NCI-H146 treated with DMSO at 0.1 percent for 48 hours (cell line): Measurements from ENCODE around the gene DENND2D.

Experiments used
- DNase-seq: peaks from one replicate; lab custom pipeline; 2025; ENCODE audit not compliant: unreplicated experiment; lab: John Stamatoyannopoulos, UW

DENND2D gene

GRCh38 chr1:111203681-111204200 is 3.3 kb upstream of the DENND2D start:
- DNase-seq, result peak; percentile 59

DNA sequence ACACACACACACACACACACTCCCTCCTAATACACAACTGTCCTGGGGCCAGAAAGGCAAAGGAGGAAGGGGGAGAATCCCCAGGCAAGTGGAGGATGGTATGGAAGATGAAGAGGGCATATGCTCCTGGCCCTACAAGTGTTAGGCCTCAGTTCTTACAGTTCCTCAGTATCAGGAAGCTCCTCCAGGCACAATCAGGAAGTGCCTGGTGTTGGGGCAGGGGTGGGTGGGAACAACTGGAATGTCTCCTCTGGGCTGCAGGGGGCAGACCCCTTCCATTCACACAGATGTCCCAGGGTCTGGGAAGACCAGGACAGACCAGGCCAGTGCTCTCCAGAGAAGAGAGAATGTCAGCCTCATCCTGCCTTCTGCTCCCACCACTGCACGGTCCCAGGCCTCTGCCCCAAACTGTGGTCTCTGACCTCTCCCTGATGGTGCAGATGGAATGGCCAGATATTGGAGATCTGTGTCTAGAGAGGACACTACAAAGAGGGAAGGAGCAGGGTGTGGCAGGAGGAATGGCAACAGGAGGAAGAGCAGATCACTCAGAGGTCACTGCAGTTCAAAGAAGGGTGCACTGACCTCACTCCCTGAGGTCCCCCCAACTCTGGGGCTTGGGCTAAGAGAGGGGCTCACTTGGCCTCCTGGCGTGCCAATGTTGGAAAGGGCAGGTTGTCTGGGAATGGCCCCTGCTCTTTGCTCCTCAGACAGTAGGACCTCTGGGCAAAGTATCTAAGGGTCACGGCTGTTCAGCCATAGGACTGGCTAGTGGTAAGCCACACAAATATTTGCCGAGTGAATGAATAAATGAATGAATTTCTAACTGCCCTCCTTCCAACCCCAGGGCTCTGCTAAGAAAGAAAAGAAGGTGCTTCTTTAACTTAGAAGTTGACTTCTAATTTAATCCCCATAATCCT is 2.5 kb upstream of the DENND2D start:
- no peak for DNase-seq

DNA sequence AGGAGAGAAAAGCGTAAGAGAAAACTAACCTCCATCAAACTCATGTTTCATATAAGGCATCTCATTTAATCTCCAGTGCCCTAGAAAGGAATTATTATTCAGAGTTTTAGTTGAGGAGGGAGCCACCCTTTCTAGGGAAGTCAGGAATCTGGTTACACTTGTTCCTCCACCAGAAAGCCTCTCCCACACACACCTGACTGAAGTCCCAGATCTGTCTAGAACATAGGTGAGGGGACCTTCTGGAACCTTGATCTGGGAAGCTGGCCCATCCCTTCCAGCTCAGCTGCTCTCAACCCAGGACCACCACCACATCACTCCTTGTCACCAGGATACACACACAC is 1.9 kb upstream of the DENND2D start:
- DNase-seq, result no peak

DNA sequence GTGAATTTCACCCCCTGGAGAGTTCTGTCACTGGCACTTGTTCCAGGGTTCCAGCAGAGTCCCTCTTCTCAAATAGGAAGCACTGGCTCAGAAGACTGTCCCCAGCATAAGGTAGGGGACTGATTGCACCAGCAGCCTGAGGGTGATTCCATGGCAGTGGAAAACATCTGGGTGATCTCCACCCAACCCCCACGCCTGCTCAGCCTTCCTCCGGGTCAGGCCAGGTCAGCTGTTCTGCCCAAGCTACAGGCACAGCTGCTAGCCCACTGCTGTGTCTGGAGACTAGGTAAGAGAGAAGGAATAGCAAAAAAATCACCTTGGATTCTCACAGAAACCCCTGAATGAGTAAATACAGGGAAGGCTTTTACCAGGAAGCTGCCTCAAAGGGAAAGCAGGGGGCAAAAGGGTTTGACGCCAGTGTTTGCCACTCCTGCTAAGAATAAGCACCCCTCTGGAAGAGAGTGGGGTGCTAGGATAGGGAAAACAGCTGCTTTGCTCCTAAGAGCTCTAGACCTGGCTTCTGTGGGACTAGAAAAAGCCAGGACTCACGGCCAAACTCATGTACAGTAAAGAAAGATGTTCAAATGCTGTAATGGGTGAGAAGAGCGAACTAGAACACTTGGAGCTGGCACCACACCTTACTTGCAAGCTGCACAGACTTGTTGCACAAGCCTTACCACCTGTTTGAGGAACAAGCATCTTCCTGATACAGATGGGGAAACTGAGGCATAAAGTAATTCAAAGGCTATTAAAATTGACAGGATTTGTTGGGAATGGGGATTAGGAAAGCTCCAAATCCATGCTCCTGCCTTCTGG is 1.0 kb upstream of the DENND2D start:
- DNase-seq, result no peak

DNA sequence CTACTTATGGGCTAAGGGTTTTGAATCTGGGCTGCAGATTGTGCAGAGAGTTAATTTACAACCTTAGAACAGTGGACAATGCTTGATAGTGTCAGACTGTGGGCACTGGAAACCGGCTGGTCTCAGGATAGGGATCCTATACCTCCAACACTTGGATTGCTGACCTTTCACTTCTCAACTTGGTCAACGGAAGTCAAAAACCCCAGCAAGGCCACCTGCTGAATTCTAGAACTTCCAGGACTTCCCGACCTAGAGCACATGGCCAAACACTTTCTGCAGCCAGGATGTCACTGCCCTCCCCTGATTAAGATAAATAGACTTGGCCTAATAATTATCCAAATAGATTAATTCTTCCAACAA is 336 bp upstream of the DENND2D start:
- no peak for DNase-seq

GRCh38 chr1:111199329-111199728 is 1.1 kb downstream of the DENND2D start:
- no peak for DNase-seq

DNA sequence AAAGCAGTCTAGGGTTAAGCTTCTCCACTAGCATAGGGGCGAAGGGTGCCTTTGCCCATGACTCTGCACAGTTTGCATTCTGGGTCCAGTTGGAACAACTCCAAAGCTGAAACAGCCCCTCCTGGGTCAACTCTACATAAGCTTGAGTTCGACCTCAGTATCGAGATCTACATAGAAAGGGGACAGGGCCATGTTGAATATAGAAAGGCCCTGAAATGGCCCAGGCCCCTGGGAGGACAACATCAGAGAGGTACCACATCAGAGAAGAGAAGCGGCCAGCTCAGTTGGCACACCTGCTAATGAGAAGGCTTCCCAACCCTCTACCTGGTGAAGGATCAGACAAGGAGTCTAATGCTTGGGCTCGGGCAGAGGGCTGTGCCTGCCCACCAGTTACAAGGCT is 1.6 kb downstream of the DENND2D start:
- DNase-seq, result no peak

GRCh38 chr1:111197598-111198284 is 2.7 kb downstream of the DENND2D start:
- no peak for DNase-seq

DNA sequence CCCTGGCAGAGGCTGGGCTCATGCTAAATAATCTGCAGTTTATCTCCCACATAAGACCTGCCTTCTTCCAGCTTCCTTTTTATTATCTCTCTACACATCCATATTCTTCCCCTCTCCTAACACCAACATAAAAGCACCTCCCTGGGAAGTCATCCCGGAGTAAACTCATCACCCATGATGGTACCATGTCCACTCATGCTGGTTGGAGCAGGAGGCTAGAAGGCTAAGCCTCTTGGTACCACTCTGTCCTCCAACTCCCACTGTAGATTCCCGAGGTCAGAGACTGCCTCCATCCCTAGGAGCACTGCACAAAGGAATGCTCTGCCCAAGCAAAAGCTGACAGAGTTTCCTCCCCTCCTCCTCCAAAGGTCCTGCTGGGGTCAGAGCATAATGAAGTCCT is 4.2 kb downstream of the DENND2D start:
- DNase-seq, result no peak

DNA sequence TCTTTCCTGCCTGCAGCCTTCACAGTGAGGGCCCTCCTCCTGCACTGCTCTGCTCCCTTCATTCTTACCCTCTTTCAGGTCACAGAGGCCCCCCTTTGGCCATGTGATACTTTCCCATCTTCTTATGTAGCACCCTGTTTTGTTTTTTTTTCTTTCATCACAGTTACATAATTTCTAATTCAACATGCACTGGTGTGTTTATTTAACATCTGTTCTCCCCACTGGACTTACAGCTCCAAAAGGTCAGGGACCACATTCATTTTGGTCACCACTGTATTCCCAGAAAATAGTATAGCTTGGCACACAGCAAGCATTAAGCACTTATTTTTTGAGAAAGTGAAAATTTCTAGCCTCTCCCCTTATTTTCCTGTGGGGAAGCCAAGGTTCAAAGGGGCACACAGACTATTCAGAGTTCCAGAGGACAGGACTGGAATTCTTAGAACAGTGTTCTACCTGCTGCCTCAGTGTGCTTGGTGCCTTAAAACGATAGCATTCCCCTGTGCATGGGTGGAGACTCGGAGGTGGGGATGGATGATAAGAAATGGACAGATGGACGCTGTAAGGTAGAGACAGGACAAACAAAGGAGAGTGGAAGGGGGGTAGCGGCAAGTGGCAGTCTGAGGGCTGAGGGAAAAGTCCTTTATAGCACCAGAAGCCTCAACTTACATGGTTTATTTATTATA is 5.3 kb downstream of the DENND2D start:
- DNase-seq, result no peak

- DNase-seq, result no peak
Observed at GRCh38 chr1:111193712-111194480, 6.5 kb downstream of the DENND2D start.

DNA sequence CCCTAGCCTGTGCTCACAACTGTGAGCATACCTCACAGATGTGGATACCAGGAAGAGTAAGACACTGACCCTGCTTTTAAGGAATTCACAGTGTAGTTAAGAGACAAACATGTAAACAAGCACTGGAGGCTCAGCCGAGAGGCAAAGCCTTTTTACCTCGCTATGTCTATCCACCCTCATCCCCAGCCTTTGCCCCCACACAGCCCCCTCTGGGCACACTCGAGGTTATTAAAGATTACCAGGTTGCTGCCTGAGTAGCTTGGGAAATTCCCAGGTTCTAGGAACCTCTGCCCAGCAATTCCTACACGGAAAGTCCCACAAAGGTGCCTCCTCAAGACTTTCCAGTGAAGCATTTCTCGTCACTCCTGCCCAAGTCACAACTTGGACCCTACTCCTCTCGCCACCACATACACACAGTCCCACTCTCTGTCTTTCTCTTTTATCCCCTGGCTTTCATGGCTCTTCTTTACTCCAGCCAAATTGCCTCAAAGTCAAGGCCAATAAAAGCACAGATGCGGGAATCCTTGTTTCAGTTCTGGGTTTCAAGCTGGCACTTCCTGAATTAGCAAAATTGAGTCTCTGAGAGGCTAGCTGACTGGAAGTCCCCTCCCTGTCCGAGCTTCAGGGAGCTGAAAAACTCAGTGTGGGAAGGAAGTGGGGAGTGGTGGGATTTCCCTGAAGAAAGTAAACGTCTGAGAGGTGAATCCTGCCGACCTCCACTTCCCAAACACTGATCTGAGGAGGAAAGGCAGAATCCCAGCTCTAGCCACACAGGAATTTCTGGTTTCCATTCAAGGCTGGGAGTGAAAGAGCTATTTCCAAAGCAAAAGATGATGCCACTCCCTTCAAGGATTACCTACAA is 7.6 kb downstream of the DENND2D start:
- no peak for DNase-seq

- no peak for DNase-seq
Observed at GRCh38 chr1:111192074-111192473, 8.4 kb downstream of the DENND2D start.

- no peak for DNase-seq
Observed at GRCh38 chr1:111191496-111191895, 8.9 kb downstream of the DENND2D start.

DNA sequence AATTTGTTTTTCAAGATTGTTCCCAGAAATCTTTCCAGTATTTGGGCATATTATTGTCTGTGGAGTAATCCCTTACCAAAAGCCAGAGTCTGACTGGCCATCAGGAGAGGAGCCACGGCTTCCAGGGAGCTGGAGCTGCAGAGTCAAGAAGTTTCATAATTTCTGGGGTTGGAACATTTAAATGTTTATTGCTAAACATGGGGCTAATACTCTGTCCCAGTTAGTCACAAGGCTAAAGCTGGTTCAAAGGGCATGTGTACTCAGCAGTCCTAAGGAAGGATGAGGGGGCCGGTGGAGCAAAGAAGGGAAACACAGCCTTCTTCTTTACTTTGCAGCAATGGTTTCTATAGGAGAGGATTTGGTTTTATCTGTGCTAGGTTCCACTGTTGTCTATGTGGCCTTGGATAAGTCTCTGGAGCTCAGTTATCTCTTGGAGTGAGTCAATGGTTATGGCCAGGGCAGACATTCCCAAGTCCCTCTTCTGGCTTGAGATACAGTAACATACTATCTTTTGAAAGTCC is 9.5 kb downstream of the DENND2D start:
- DNase-seq, result no peak

DNA sequence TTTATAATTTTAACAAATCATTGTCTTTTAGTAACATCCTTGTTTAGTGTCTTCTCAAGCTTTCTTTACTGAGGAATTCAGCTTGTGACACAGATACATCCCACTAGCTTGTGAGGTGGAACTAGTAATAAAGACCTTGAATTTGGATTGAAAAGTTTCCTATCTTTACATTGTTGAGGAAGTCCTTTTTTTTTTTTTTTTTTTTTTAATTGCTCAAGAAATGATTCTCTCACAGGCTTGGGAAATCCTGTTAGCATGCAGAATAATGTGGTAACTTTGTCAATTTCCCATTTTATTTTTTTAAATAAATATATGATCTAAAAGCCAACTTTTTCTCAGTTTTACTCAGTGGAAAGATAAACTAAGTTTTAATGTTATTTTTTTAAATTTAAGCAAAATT is 15.8 kb downstream of the DENND2D start:
- no peak for DNase-seq

GRCh38 chr1:111183308-111184069 is 17.0 kb downstream of the DENND2D start:
- no peak for DNase-seq

DNA sequence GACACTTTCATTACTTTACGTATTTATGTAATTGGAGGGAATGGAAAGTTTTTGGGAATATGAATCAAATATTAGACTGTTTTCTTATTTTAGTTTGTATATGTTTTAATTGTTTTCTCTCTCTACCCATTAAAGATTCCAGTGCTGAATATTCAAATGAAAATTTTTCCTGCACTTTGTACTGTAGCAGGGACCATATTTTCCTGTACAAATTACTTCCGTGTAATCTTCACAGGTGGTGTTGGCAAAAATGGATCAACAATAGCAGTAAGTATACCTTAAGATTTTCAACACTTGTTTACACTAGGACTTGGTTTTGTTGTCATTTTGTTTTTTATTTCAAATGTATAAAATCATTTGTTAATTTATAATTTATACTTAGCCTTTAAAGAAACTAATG is 18.4 kb downstream of the DENND2D start:
- no peak for DNase-seq
